CD4-positive, alpha-beta T cell treated with Interleukin-1 beta for 1 hour (primary cell): ENCODE results near the gene ATP6V1F.
A peak's percentile ranks its signal among the peaks of the same experiment; 100 is the strongest.
"Not testable (repeated sequence)": the region's sequence is repeated elsewhere in the genome, so short reads cannot be mapped to it uniquely, and the experiment has no call there.

Experiments
- DNase-seq, 2 donors: peaks; one replicate each; pipeline ENCODE4 v3.0.0-alpha.2; 2020 to 2022

Gene ATP6V1F

DNA sequence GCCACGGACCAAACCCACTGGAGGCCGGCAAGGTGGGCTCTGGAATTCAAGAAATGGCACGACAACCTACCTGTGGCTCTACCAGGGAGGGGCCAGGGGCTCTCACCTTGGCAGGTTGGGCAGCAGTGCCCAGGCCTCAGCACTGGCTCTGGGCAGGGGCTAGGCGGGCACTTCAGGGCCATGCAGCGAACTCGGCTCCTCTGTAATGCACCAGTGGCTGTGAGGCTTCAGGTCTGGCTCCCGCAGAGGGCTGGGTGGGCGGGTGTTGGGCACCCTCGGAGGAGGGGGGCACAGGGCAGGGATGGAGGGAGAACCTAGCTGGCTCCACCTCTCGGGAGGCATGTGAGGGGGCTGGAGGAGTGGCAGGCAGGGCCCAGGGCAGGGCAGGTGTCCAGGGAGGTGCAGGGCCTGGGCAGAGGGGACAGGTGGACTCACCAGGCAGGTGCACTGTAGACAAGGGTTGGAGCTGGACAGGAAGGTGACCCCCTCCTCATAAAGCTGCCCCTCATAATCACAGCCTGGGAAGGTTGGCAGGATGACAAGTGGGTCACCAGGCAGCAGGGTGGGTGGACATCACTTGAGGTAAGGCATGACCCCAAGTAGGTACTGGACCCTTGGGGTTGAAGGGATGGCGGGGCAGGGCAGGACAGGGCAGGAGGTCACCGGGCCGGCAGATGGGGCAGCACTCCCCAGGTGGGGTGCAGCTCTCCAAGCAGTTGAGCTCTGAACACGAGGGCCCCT is 41.1 kb downstream of the ATP6V1F start:
- no peak for DNase-seq

DNA sequence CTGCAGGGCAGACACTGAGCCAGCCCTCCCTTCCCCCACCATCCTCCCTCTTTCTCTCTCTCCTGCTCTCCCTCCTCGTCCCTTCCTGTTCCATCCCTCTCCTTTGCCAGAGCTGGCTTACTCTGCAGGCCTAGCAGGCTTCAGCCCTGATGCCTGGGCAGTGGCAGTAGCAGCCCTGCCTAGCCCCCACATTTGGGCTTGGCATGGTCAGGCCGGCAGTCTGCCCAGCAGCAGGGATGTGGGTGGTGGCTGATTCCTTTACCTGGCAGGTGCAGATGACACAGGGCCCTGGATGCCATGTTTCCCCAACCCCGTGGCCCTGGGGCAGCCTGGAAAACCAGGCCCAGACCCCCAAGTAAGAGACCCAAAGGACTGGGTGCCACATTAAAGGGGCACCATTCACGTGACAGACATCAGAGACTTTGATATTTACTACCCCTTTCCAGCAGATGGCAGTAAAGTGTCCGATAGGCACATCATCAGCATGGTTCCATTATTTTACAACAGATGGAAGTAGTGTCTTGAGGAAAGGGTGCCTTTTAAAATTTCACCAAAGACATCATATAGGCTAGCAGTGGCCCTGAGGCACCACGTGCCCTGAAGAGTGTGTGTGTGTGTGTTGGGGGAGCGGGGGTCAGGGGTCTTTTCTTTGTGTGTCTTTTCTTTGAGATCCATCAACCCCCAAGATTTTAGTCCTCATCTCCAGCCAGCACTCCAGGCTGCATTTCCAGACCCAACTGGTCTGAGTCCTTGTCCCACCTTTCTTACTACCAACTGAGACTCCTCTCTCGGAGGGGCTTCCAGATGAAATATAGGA is 41.9 kb downstream of the ATP6V1F start:
- peak; percentile 34 to 73 for DNase-seq

DNA sequence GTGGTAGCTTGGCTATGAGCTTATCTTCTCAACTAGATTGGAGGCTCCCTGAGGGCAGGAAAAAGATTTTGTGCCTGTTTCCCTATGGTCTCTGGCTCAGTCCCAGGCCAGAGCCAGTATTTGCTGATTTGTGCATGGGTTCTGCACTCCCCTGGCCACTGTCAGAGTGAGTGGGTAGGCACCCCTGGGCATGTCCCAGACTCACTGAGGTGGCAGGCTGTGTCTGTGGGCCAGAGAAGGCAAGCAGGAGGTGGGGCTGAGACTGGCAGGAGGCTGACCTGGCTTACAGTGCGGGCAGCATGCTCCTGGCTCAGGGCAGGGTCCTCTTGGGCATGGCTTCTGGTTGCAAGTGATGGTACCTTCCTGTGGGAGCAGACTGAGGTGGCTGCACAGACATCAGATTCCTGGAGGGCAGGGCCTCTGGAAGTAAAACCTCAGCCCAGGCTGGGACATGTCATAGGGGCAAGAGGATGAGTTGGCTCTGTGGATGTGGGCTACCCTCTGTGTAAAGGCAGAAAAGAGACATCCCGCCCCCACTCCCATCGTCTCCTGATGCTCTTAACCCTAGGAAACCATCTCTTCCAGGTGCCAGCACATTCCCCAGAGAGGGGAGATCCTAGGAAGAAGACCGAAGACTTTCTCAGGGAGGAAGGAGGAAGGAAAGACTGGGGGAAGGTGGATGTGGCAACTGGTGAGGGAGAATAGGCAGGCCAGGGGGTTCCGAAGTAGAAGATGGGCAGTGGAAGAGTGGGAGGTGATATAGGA is 43.5 kb downstream of the ATP6V1F start:
- no peak for DNase-seq

DNA sequence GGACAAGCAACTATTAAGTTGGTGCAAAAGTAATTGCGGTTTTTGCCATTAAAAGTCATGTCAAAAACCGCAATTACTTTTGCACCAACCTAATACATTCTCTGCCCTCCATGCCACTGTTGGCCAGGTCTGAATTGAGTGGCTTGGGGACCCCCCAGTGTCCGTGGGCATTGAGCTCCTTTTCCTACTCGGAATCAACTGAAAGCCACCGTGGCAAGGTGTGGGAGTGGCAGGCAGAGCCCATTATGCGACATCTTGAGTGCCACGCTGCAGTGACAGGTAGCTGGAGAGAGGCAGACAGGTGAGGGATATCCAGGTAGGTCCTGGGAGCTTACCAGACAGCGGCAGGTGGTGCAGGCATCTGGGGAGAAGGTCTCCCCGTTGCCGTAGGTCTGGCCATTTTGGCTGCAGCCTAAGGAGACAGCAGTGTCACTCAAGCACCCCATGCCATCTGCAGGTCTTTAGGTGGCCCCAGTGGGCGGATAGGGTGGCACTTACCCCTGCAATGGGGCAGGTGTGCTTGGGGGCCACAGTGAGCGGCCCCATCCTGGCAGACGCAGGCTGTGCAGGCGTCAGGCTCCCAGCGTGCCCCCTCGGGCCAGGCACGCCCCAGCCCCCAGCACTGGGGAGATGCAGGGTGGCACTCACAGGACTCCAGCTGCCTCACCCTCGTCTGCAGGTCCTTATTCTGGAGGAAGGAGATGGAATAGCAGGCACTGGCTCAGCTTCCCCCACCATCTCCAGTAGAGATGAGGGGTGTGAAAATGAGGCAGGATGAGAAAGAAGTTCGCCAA is 44.3 kb downstream of the ATP6V1F start:
- no peak for DNase-seq

DNA sequence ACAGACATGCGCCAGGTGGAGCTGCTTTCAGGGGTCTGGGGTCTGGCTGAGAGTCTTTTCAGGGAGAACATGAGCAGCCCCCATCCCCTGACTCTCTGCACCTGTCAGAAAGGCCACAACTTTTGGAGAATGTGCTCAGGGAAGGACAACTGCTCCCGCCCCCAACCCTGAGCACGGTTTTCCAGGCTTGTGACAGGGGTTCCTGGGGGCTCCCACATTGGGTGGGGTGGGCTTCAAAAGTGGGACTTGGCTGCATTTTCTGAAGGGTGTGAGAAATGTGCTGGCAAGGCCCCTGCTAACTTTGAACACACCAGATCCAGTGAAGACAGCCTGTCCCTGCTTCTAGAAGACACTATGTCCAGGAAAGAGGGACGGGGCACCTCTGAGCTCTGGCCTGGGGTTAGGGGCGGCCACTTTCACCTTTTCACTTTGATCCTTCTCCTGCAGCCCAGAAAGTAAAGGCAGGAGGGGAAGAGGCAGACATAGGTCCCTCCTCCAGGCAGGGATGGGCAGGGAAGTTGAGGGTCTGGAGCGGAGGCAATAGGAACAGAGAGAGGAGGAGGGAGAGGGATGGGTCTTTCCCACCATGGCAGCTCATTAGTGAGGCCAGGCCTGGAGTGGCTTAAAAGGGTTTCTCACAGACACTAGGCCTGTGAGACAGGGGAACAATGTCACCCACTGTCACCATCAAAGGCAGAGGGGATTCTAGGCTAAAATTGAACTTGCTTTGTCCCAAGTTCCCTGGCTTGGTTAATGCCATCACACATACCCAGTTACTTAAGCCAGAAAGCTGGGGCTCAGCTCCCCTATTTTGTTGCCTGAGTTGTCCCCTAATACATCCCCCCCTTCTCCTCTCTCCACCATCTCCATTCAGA is 46.3 kb downstream of the ATP6V1F start:
- no peak for DNase-seq

DNA sequence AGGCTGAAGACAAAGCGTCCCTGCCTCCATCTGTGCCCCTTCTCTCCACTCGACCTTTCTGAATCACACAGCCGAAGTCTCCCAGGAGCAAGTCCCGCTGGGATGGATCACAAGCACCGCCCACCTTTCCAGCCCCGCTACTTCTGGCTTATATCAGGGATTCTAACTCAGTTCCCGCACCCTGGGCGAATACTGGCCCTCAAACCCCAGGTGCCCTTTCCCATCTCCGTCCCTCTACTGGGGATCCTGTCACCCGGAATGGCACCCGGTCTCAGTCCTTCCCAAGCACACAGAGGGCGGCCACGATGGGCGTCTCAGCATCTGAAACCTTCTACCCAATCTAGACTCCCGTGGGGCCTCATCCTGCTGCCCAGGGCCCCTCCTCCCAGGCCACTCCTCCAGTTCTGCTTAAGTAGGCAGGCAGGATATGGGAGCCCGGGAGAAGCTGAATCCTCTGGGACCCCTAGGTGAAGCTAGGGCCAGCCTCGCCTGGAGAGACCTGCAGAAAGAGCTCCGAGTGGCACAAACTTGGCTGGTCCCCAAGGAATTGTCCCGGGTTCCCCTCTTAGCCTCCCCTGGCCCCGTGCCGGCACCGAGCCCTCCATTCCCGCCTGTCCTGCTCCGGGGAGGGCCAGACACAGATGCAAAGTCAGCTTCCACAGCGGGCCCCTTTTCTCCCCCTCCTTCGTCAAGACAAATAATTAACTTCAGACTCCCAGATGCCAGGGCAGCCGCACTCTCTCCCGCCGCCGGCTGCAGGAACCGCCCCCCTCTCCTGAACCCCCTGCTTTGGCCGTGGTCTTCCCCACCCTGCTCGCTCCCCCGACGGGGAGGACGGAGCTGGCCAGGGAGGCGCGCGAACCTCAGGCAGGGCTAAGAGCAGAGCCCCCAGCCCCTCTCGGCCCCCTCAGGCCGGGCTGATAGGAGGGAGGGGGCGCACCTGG is 47.2 kb downstream of the ATP6V1F start:
- DNase-seq = no peak

DNA sequence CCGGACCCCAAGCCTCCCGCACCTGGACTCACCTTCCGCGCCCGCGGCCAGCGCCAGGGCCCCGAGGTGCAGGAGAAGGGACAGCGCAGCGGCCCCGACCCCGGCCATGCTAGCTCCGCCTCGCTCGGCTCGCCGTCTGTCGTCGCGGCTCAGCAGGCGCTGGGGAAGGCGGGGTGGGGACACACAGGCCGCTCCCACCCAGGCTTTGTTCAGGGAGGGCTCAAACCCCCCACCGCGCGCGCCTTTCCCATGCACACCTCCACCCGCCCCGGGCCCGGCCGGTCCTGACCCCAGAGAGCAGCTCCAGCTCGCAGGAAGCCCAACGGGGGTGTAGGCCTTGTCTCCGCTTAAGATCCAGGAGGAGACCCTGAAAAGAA is 47.9 kb downstream of the ATP6V1F start, which contains the start of gene KCP:
Gene KCP, minus strand, starts transcription at position 141 of the 377 bp plus-strand sequence. Its CDS starts 33 bp downstream, at position 108.
- no peak for DNase-seq

DNA sequence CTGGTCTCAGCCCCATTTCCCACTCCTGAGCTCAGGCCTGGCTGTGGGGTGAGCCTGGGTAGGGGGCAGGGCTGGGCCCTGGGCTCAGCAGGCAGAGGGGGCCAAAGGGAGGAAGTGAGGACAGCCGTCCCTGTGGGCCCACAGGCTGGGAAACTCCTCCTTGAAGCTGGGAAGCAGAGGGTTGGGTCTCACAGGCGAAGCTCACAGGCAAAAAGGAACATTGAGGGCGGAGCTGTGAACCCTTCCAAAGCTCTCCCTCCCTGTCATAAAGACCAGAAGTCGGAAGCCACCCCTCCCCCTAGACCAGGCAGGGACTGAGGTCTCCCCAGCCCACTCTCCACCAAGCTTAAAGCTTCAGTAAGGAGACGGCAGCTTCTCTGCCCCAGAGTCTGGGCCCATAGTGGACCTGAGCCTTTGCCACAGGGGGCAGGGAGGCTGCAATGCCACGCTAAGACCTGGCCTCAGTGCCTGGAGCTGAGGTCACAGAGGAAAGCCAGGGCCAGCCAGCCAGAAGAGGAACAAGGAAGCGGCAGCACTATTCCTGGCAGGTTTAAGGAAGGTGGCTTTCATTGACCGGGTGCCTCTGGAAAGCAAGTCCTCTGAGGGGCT is 48.9 kb downstream of the ATP6V1F start:
- DNase-seq = no peak

DNA sequence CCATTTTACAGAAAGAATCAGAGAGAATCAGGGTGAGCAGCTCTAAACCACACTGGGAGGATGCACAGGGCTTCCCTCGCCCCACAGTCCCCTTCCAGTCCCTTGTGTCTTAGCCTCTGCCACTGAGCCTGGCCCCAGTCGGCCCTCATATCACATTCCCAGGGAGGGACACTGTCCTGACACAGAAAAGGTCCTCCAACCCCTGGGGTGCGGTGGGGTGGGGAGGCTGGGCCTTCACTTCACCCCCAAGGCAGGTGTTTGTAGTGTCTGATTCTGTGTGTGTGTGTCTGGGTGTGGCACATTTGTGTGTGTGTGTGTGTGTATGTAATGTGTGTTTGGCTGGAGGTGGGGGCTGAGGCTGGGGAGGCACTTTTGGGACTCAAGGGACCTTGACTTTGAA is 49.6 kb downstream of the ATP6V1F start:
- no peak for DNase-seq

DNA sequence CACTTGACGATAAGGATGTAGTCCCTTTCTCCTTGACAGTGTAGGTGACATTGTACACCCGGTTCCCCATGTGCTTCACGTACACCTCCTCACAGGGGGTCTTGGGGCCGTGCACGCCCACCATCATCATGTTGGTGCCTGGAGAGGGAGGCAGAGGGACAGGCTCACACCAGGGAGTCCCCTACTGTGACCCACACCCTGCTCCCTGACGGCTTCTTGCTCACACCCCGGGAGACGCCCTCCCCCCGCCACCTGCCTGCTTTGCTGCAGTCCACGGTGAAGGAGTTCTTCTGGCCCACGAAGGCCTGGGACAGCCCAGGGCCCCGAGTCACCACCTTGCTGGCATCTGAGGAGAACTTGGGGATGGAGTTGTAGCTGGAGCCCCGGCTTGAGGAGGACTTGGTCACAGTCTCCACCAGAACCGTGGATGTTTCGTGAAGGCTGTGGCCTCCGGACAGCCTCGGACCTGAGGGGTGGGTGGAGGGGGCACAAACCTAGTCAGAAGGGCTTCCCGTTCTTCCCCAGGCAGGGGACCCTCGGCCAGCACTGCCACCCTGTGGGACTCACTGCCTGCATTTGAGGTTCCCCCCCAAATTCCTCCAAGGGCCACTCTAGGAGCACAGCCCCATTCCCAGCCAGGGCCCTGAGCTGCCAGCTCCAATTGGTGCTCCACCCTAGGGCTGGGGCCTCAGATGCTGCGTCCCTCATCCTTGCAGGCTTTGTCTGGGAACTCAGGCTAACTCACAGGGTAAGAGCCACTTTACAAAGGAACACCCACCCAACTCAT is 50.2 kb downstream of the ATP6V1F start:
- not testable (repeated sequence) for DNase-seq

DNA sequence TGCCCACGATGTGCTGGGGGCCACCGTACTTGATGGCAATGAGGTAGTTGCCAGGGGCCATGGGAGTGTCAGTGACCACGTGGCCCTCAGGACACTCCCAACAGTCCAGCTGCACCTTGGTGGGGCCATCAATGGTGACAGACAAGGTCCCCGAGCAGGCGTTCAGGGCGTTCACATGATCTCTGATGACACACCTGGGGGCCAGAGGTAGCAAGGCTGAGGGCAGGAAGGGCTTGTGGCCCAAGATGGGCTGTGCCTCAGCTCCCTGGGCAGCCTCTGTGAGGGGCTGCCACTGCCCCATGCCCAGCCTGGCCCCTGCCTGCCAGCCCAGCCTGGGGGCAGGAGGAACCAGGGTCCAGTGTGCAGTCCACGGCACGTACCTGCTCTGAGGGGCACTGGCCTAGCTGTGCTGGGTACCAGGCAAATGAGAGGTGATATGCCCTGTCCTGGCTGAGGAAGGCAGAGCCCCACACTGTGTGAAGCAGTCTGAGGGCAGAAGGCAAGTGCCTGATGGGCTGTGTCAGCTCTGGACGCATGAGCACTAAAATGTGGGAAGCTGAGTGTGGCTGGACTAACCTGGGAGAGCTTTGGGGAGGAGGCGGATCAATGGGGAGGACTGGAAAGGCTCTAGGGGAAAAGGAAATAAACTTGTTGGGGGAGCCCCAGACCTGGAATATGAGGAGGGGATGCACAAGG is 51.4 kb downstream of the ATP6V1F start:
- no peak for DNase-seq

DNA sequence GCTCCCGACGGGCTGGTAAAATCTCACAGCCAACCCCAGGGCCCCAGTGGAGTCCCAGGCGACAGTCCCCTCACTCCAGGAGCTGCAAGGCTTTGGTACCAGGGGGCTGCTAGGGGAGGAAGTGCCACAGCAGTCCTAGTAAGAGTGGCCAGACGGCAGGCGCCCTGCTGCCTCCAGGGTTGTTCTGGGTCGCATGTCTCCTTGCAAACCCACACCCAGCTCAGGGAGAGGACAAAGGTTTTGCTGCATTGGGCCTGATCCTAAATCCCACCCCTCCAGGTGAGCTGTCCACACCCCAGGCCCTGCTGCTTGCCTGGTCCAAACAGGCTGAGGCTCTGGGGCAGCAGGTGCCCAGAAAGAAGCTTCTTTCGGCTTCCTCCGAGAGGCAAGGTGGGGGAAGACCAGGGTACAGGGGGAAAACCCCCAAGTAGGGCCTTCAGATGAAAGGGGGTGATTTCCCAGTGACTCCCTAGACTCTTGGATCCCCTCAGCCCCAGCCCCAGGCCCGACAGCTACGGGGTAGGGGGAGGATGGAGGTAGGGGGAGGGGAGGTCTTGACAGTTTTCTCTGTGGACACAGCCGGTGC is 52.0 kb downstream of the ATP6V1F start:
- no peak for DNase-seq

DNA sequence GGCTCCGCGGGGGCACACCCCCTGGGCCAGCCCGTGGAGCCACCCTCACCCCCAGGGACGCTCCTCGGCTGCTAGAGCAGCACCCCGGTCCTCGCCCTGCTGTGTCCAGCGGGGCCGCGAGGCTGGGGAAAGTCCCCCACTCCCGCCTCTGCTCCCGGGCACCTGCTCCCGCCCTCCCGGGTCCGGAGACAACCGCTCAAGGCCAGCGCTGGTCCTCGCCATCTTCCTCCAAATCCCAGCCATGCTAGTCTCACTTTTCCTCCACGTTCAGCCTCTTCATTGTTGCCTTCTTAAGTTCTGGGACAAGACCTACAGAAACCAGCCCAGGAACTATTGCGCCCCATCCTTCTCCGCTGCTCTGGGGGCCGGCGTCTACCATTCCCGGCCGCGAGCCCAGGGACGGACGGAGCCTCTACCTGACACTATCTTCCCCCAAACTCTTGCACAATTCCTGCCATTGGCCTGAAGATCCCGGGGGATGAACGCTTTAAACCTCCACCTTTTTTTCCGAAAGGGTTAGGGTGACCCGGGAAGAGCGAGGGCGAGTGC is 52.7 kb downstream of the ATP6V1F start:
- DNase-seq = no peak
